Rectal smooth muscle tissue (tissue), 1 donor: ENCODE results near the gene PLXNB2.

Experiments used
- H3K27ac ChIP-seq: one replicate; pipeline ENCODE4 v1.7.0; 2013; ENCODE audit warnings: low read depth, low read length, inconsistent platforms
- H3K27me3 ChIP-seq: one replicate; pipeline ENCODE4 v1.7.0; 2013; ENCODE audit warnings: low read length; ENCODE audit not compliant: control insufficient read depth, insufficient read depth
- H3K36me3 ChIP-seq: one replicate; pipeline ENCODE4 v1.7.0; 2013; ENCODE audit warnings: low read length; ENCODE audit not compliant: control insufficient read depth, insufficient read depth
- H3K4me1 ChIP-seq: one replicate; pipeline ENCODE4 v1.7.0; 2013; ENCODE audit warnings: low read length; ENCODE audit not compliant: control insufficient read depth, insufficient read depth
- H3K4me3 ChIP-seq: one replicate; pipeline ENCODE4 v1.7.0; 2013; ENCODE audit warnings: low read length
- H3K9ac ChIP-seq: one replicate; pipeline ENCODE4 v1.7.0; 2013; ENCODE audit warnings: low read length

PLXNB2 gene

GRCh38 chr22:50258361-50259292, 48.8 kb downstream of the PLXNB2 start:
- Histone ChIP-seq H3K27ac (no peak overlapping the region), H3K9ac (no peak overlapping the region)

GRCh38 chr22:50257451-50258360, 49.7 kb downstream of the PLXNB2 start:
- Histone ChIP-seq H3K9ac (no peak overlapping the region), H3K4me1 (no peaks in the 10 kb centered on the region), H3K27ac (no peak overlapping the region), H3K27me3 (peaks cover 19% of the 10 kb centered on the region), H3K4me3 (no peak overlapping the region), H3K36me3 (no peaks in the 10 kb centered on the region)

More at GRCh38 chr22:50258361-50259292, 48.8 kb downstream of the PLXNB2 start:
- Histone ChIP-seq H3K4me1 (no peaks in the 10 kb centered on the region), H3K27me3 (peaks cover 27% of the 10 kb centered on the region), H3K4me3 (no peak overlapping the region), H3K36me3 (no peaks in the 10 kb centered on the region)

- Histone ChIP-seq H3K36me3 (no peaks in the 10 kb centered on the region), H3K27ac (no peak overlapping the region)
Measured at GRCh38 chr22:50257041-50257440, 50.4 kb downstream of the PLXNB2 start.

GRCh38 chr22:50256258-50256862, 51.1 kb downstream of the PLXNB2 start:
- Histone ChIP-seq H3K27ac (no peak overlapping the region), H3K4me3 (no peak overlapping the region), H3K36me3 (no peaks in the 10 kb centered on the region), H3K27me3 (peaks cover 10% of the 10 kb centered on the region), H3K4me1 (no peaks in the 10 kb centered on the region), H3K9ac (no peak overlapping the region)

More at GRCh38 chr22:50257041-50257440, 50.4 kb downstream of the PLXNB2 start:
- H3K9ac ChIP-seq, result no peak overlapping the region
- H3K27me3 ChIP-seq, result peaks cover 12% of the 10 kb centered on the region
- H3K4me3 ChIP-seq, result no peak overlapping the region
- H3K4me1 ChIP-seq, result no peaks in the 10 kb centered on the region

- Histone ChIP-seq H3K4me1 (peaks cover 5% of the 10 kb centered on the region), H3K9ac (no peak overlapping the region), H3K36me3 (no peaks in the 10 kb centered on the region), H3K27ac (no peak overlapping the region), H3K4me3 (no peak overlapping the region), H3K27me3 (peaks cover 8% of the 10 kb centered on the region)
Measured at GRCh38 chr22:50255607-50256006, 51.8 kb downstream of the PLXNB2 start.

- Histone ChIP-seq H3K4me3 (no peak overlapping the region), H3K27me3 (peaks cover 4% of the 10 kb centered on the region), H3K27ac (no peak overlapping the region), H3K4me1 (peaks cover 10% of the 10 kb centered on the region), H3K9ac (no peak overlapping the region), H3K36me3 (no peaks in the 10 kb centered on the region)
Measured at GRCh38 chr22:50255099-50255498, 52.3 kb downstream of the PLXNB2 start.

GRCh38 chr22:50253941-50254340, 53.5 kb downstream of the PLXNB2 start:
- no peaks in the 10 kb centered on the region for H3K36me3 ChIP-seq
- peaks cover 2% of the 10 kb centered on the region for H3K27me3 ChIP-seq
- H3K4me3 ChIP-seq, result no peak overlapping the region
- peaks cover 14% of the 10 kb centered on the region for H3K4me1 ChIP-seq
- H3K9ac ChIP-seq, result no peak overlapping the region
- H3K27ac ChIP-seq, result no peak overlapping the region

GRCh38 chr22:50253046-50253915, 54.2 kb downstream of the PLXNB2 start:
- Histone ChIP-seq H3K9ac (no peak overlapping the region), H3K4me1 (peaks cover 14% of the 10 kb centered on the region), H3K36me3 (no peaks in the 10 kb centered on the region), H3K27me3 (peaks cover 2% of the 10 kb centered on the region), H3K4me3 (no peak overlapping the region), H3K27ac (no peak overlapping the region)

GRCh38 chr22:50252082-50253045, 55.1 kb downstream of the PLXNB2 start:
- peaks cover 6% of the 10 kb centered on the region for H3K36me3 ChIP-seq
- H3K4me3 ChIP-seq, result no peak overlapping the region
- no peak overlapping the region for H3K9ac ChIP-seq
- no peak overlapping the region for H3K27ac ChIP-seq
- H3K27me3 ChIP-seq, result peaks cover 2% of the 10 kb centered on the region
- peaks cover 14% of the 10 kb centered on the region for H3K4me1 ChIP-seq

- H3K36me3 ChIP-seq, result peaks cover 11% of the 10 kb centered on the region
- H3K27me3 ChIP-seq, result peaks cover 1% of the 10 kb centered on the region
- H3K27ac ChIP-seq, result peak overlapping the region; percentile 66
- H3K4me1 ChIP-seq, result peaks cover 14% of the 10 kb centered on the region
- H3K4me3 ChIP-seq, result peak overlapping the region; percentile 97
- no peak overlapping the region for H3K9ac ChIP-seq
Measured at GRCh38 chr22:50251477-50252081, 55.9 kb downstream of the PLXNB2 start.
